H1 (cell line): Measurements from ENCODE around the gene ATG2B. TPM values are rescaled to one million over a fixed set of nuclear protein-coding genes. Genes with fewer than 3 reads are reported as not detected.

Source experiments
- CEBPB ChIP-seq: IDR thresholded peaks from 2 replicates; pipeline ENCODE4 v1.6.1; 2012; ENCODE audit warnings: low read depth, low read length
- POU5F1 ChIP-seq: IDR thresholded peaks from 2 replicates; pipeline ENCODE4 v1.6.1; 2011; ENCODE audit warnings: low read depth, mild to moderate bottlenecking, low read length, moderate library complexity
- TAF1 ChIP-seq: IDR thresholded peaks from 2 replicates; pipeline ENCODE4 v1.6.1; 2011; ENCODE audit warnings: mild to moderate bottlenecking, low read depth, low read length
- TAF7 ChIP-seq: optimal IDR thresholded peaks from 2 replicates; pipeline ENCODE3; 2011; ENCODE audit warnings: low read depth, mild to moderate bottlenecking, inconsistent platforms, low read length, moderate library complexity, borderline replicate concordance
- polyA plus RNA-seq, 7 experiments: library from polyadenylated mRNA; depleted of rRNA in 3 of 7; stranded (reverse) in 5 of 7; unstranded in 2 of 7; fragments of >200 nt in 5 of 7; fragments of 200-250 nt in 2 of 7; gene quantifications; 1 replicate in 5 of 7; 2 replicates in 1 of 7; 4 replicates in 1 of 7; pipeline versions ENCODE4 v1.2.1 to v1.2.3, GENCODE V29; 2011 to 2013; ENCODE audit warnings: missing spikeins in 2 of 7, mixed read lengths in 2 of 7
- total RNA-seq: library from RNA; stranded (reverse); fragmentation: NEBNext Ultra II Directional; extraction: Animal tissue kit (Norgen Biotek cat#: 25700); gene quantifications from 2 replicates; pipeline ENCODE4 v1.2.1, GENCODE V29; 2021

Gene ATG2B
- total and polyA plus RNA-seq, 2 of the 8 experiments (the other 6 are each of a cell fraction or from before 2014, with no cell fraction given): 4.6 to 14.4 TPM

DNA sequence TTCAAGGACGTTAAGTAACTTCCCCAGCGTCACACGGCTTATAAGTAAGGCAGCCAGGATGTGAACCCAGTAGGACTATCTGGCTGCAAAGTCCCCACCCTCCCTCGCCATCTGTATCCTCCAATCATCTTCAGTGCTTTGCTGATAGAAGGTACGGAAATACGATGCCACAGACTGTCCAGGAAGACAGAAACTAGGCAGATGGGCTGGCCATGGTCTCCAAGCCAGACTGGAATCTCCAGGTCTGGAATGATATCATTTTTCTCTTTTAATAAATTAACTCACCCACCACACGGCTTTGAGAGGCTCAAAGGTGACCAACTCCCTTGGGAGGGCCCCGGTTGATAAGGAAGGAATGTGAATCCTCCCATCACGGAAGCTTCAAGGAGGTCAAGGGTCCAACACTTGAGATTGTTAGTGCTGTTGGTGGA, 123.4 kb downstream of the ATG2B start (continued):
- TF ChIP-seq TAF7 (no peak), POU5F1 (no peak), TAF1 (no peak), CEBPB (no peak)
